GM23338 (cell line): Measurements from ENCODE around the gene BIN1. TPM values are rescaled to one million over a fixed set of nuclear protein-coding genes. Genes with fewer than 3 reads are reported as not detected.

Source experiments
- ATAC-seq: fragments of 200-7000 bp; cut with Tn5 transposase; 3 replicates; pipeline ENCODE4 v1.9.1; 2020
- DNase-seq: peaks from one replicate; pipeline ENCODE4 v3.0.0-alpha.2; 2015; ENCODE audit warnings: low spot score
- H2AFZ ChIP-seq: fragments of 200-600 bp; sonication (generic); 2 replicates; pipeline ENCODE4 v1.8.0; 2016; ENCODE audit warnings: antibody characterized with exemption, mild to moderate bottlenecking, moderate library complexity
- H3F3A ChIP-seq: fragments of 200-600 bp; sonication (generic); replicated peaks from 2 replicates; pipeline ENCODE4 v1.8.0; 2017; ENCODE audit warnings: antibody characterized with exemption, mixed run types, low read depth
- H3K27ac ChIP-seq: fragments of 200-600 bp; sonication (generic); 2 replicates; pipeline ENCODE4 v1.6.1; 2016; ENCODE audit warnings: low read depth
- H3K27me3 ChIP-seq: fragments of 200-600 bp; sonication (generic); 2 replicates; pipeline ENCODE4 v1.8.0; 2016; ENCODE audit warnings: mild to moderate bottlenecking, mixed run types, moderate library complexity; ENCODE audit not compliant: insufficient read depth
- H3K36me3 ChIP-seq: fragments of 200-600 bp; sonication (generic); 2 replicates; pipeline ENCODE4 v1.8.0; 2016; ENCODE audit warnings: mild to moderate bottlenecking; ENCODE audit not compliant: insufficient read depth
- H3K4me1 ChIP-seq: fragments of 200-600 bp; sonication (generic); 2 replicates; pipeline ENCODE4 v1.8.0; 2016; ENCODE audit warnings: mild to moderate bottlenecking, moderate library complexity; ENCODE audit not compliant: insufficient read depth
- H3K4me2 ChIP-seq: fragments of 200-600 bp; sonication (generic); 2 replicates; pipeline ENCODE4 v1.7.1; 2017; ENCODE audit warnings: mixed run types
- H3K4me3 ChIP-seq: fragments of 200-600 bp; sonication (generic); 2 replicates; pipeline ENCODE4 v1.6.1; 2016; ENCODE audit warnings: mixed run types
- H3K79me2 ChIP-seq: fragments of 200-600 bp; sonication (generic); replicated peaks from 2 replicates; pipeline ENCODE4 v1.8.0; 2017; ENCODE audit warnings: mild to moderate bottlenecking; ENCODE audit not compliant: insufficient read depth
- H3K9me2 ChIP-seq: fragments of 200-600 bp; sonication (generic); 2 replicates; pipeline ENCODE4 v1.8.0; 2017; ENCODE audit not compliant: insufficient read depth
- H4K20me1 ChIP-seq: fragments of 200-600 bp; sonication (generic); replicated peaks from 2 replicates; pipeline ENCODE4 v1.8.0; 2017; ENCODE audit warnings: mild to moderate bottlenecking; ENCODE audit not compliant: insufficient read depth
- H3K27ac Mint-ChIP-seq: 2 replicates; pipeline ENCODE4 v1.8.0; 2020; ENCODE audit warnings: inconsistent platforms, mild to moderate bottlenecking, moderate library complexity, mixed read lengths
- H3K27me3 Mint-ChIP-seq: 3 replicates; pipeline ENCODE4 v1.8.0; 2022; ENCODE audit warnings: low read depth, mild to moderate bottlenecking, moderate library complexity, mixed read lengths, inconsistent platforms; ENCODE audit not compliant: insufficient read depth, poor library complexity
- H3K36me3 Mint-ChIP-seq: 3 replicates; pipeline ENCODE4 v1.8.0; 2021; ENCODE audit warnings: low read depth, mild to moderate bottlenecking, inconsistent platforms, moderate library complexity, mixed read lengths
- H3K4me1 Mint-ChIP-seq: 3 replicates; pipeline ENCODE4 v1.8.0; 2020; ENCODE audit warnings: mild to moderate bottlenecking, inconsistent platforms, mixed read lengths
- H3K4me3 Mint-ChIP-seq: 3 replicates; pipeline ENCODE4 v1.8.0; 2021; ENCODE audit warnings: moderate library complexity, mild to moderate bottlenecking, inconsistent platforms, mixed read lengths
- H3K9me3 Mint-ChIP-seq: 3 replicates; pipeline ENCODE4 v1.8.0; 2020; ENCODE audit warnings: moderate library complexity, mild to moderate bottlenecking, inconsistent platforms, mixed read lengths
- CREB1 ChIP-seq: fragments of 250-450 bp; sonication (Bioruptor Pico); IDR thresholded peaks from 2 replicates; pipeline ENCODE4 v1.5.0; 2020; ENCODE audit warnings: low read depth, mild to moderate bottlenecking, moderate library complexity
- EZH2phosphoT487 ChIP-seq: fragments of 200-600 bp; sonication (generic); IDR thresholded peaks from one replicate; pipeline ENCODE4 v1.8.1; 2018; ENCODE audit warnings: antibody characterized with exemption; ENCODE audit not compliant: unreplicated experiment
- JUNB ChIP-seq: IDR thresholded peaks from one replicate; pipeline ENCODE4 v1.6.1; 2016; ENCODE audit warnings: antibody characterized with exemption; ENCODE audit not compliant: unreplicated experiment
- POLR2AphosphoS5 ChIP-seq: IDR thresholded peaks from 2 replicates; pipeline ENCODE4 v1.6.1; 2016; ENCODE audit warnings: antibody characterized with exemption, low read depth
- REST ChIP-seq: IDR thresholded peaks from one replicate; pipeline ENCODE4 v1.6.1; 2018; ENCODE audit warnings: antibody characterized with exemption; ENCODE audit not compliant: unreplicated experiment
- STAT1 ChIP-seq: IDR thresholded peaks from one replicate; pipeline ENCODE4 v1.6.1; 2016; ENCODE audit warnings: antibody characterized with exemption; ENCODE audit not compliant: unreplicated experiment
- ZNF462 ChIP-seq: fragments of 250-450 bp; sonication (Bioruptor Pico); IDR thresholded peaks from 2 replicates; pipeline ENCODE4 v1.5.0; 2020; ENCODE audit warnings: mild to moderate bottlenecking, moderate library complexity
- polyA plus RNA-seq: library from polyadenylated mRNA; unstranded; fragments of >200 nt; fragmentation: Nextera tagmentation; extraction: Ambion mirVana; gene quantifications from 2 replicates; pipeline ENCODE4 v1.2.1, GENCODE V29; 2016
- total RNA-seq: library from RNA; depleted of rRNA; stranded (reverse); fragments of >200 nt; shearing (Covaris generic); gene quantifications from 2 replicates; pipeline ENCODE4 v1.2.3, GENCODE V29; 2014
- TF ChIP-seq, protein P1 (sequence below): IDR thresholded peaks from 2 replicates; pipeline ENCODE4 v1.6.1; 2016; ENCODE audit warnings: antibody characterized with exemption

Gene BIN1
- total and polyA plus RNA-seq, 2 experiments from 2014 or later = 30.1 to 56.4 TPM

DNA sequence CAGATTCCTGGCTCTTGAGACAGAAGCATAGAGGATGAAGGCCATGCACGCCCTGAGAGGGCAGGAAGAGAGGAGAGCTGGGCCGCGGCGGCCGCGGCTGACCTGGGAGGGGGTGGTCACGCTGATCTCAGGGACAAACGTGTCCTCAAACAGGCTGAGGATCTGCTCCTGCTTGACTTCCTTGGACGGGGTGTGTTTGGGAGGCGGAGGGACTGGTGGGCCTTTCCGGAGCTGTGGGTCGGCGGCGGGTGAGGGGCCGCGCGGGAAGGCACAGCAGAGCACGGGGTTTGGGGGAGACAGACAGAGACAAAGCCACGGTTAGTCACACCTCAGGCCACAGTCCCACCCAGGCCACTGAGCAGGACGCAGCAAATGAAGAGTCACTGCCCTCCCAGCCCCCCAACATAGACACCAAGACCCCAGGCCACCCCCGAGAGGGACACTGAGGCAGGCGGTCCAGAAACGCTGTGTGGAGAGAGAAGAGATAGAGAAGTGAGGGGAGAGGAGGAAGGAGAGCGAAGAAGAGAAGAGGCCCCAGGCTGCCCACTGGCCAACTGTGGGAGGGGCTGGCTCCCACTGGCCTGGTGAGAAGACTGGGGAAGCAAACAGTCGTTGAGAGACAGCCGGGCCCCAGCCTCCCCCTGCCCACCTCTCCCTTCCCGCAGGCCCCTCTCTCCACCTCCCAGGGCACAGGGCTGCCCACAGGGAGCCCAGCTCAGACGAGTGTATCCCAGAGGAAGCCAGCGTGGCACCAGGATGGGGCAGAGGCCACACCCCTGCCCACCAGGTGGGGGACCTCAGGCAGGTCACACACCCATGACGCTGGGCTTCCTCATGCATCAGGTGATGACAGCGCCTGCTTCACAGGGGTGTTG lies 49.3 kb downstream of the BIN1 start:
- ATAC-seq = no peak
- no peak for TF ChIP-seq CREB1 (CRISPR knock-in tag)
- no peak for TF ChIP-seq POLR2AphosphoS5

GRCh38 chr2:127056631-127057370 lies 50.2 kb downstream of the BIN1 start:
- no peak overlapping the region for H3K27ac ChIP-seq
- no peaks in the 10 kb centered on the region for H3K36me3 ChIP-seq
- no peaks in the 10 kb centered on the region for H3K4me1 ChIP-seq
- H3K27me3 Mint-ChIP-seq = peaks cover 6% of the 10 kb centered on the region
- H3K9me2 ChIP-seq = no peaks in the 10 kb centered on the region
- no peak for TF ChIP-seq REST
- TF ChIP-seq CREB1 (CRISPR knock-in tag) = no peak
- no peak for TF ChIP-seq ZNF462 (CRISPR knock-in tag)
- TF ChIP-seq, protein P1, sequence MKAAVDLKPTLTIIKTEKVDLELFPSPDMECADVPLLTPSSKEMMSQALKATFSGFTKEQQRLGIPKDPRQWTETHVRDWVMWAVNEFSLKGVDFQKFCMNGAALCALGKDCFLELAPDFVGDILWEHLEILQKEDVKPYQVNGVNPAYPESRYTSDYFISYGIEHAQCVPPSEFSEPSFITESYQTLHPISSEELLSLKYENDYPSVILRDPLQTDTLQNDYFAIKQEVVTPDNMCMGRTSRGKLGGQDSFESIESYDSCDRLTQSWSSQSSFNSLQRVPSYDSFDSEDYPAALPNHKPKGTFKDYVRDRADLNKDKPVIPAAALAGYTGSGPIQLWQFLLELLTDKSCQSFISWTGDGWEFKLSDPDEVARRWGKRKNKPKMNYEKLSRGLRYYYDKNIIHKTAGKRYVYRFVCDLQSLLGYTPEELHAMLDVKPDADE = no peak
- TF ChIP-seq EZH2phosphoT487 = no peak
- no peak for TF ChIP-seq JUNB
- no peak for TF ChIP-seq STAT1
- H2AFZ ChIP-seq = no peak overlapping the region
- H3K27me3 ChIP-seq = no peaks in the 10 kb centered on the region
- ATAC-seq (no peak), DNase-seq (no peak)
- H3K36me3 Mint-ChIP-seq = peaks cover 9% of the 10 kb centered on the region; the same call in 2 of the 3 replicates
- H3K4me3 ChIP-seq = no peak overlapping the region
- no peaks in the 10 kb centered on the region for H4K20me1 ChIP-seq
- H3K4me3 Mint-ChIP-seq = no peak overlapping the region
- no peak overlapping the region for H3K4me2 ChIP-seq
- H3K79me2 ChIP-seq = no peaks in the 10 kb centered on the region
- no peaks in the 10 kb centered on the region for H3F3A ChIP-seq
- peaks cover 9% of the 10 kb centered on the region; the same call in 1 of the 3 replicates for H3K4me1 Mint-ChIP-seq
- peak overlapping the region; percentile 38; the same call in 1 of the 2 replicates for H3K27ac Mint-ChIP-seq
- no peaks in the 10 kb centered on the region; the same call in 1 of the 3 replicates for H3K9me3 Mint-ChIP-seq

More for the DNA sequence above, 49.3 kb downstream of the BIN1 start:
- Mint-ChIP-seq H3K9me3 (no peaks in the 10 kb centered on the region; the same call in 1 of the 3 replicates), H3K27me3 (peaks cover 6% of the 10 kb centered on the region), H3K27ac (peak overlapping the region; percentile 38; the same call in 1 of the 2 replicates), H3K4me1 (peaks cover 9% of the 10 kb centered on the region; the same call in 1 of the 3 replicates), H3K4me3 (no peak overlapping the region), H3K36me3 (peaks cover 13% of the 10 kb centered on the region; the same call in 2 of the 3 replicates)
- no peaks in the 10 kb centered on the region for H3K36me3 ChIP-seq
- H3K79me2 ChIP-seq = no peaks in the 10 kb centered on the region
- H2AFZ ChIP-seq = no peak overlapping the region
- no peak overlapping the region for H3K4me3 ChIP-seq
- H3K4me1 ChIP-seq = no peaks in the 10 kb centered on the region
- no peak for DNase-seq
- H3K27ac ChIP-seq = no peak overlapping the region
- no peaks in the 10 kb centered on the region for H3K9me2 ChIP-seq
- no peaks in the 10 kb centered on the region for H4K20me1 ChIP-seq
- no peaks in the 10 kb centered on the region for H3K27me3 ChIP-seq
- H3F3A ChIP-seq = no peaks in the 10 kb centered on the region
- no peak overlapping the region for H3K4me2 ChIP-seq
